HUES6 (cell line): ENCODE results near the gene FBXL13.

Experiments used
- H3K27ac ChIP-seq: 2 replicates; pipeline ENCODE4 v1.7.0; 2013; ENCODE audit warnings: low read depth, mild to moderate bottlenecking, low read length, inconsistent platforms
- H3K27me3 ChIP-seq: 2 replicates; pipeline ENCODE4 v1.6.1; 2013; ENCODE audit warnings: low read length; ENCODE audit not compliant: control insufficient read depth, insufficient read depth
- H3K36me3 ChIP-seq: 2 replicates; pipeline ENCODE4 v1.6.1; 2013; ENCODE audit warnings: low read length; ENCODE audit not compliant: control insufficient read depth, insufficient read depth
- H3K4me1 ChIP-seq: 2 replicates; pipeline ENCODE4 v1.6.1; 2013; ENCODE audit warnings: low read length; ENCODE audit not compliant: control insufficient read depth, insufficient read depth
- H3K4me3 ChIP-seq: 2 replicates; pipeline ENCODE4 v1.5.1; 2013; ENCODE audit warnings: low read depth, low read length
- H3K9ac ChIP-seq: one replicate; pipeline ENCODE4 v1.6.1; 2013; ENCODE audit warnings: mild to moderate bottlenecking, low read length
- H3K9me3 ChIP-seq: 2 replicates; pipeline ENCODE4 v1.6.1; 2013; ENCODE audit warnings: low read depth, low read length; ENCODE audit not compliant: control insufficient read depth, insufficient read depth

Gene FBXL13

DNA sequence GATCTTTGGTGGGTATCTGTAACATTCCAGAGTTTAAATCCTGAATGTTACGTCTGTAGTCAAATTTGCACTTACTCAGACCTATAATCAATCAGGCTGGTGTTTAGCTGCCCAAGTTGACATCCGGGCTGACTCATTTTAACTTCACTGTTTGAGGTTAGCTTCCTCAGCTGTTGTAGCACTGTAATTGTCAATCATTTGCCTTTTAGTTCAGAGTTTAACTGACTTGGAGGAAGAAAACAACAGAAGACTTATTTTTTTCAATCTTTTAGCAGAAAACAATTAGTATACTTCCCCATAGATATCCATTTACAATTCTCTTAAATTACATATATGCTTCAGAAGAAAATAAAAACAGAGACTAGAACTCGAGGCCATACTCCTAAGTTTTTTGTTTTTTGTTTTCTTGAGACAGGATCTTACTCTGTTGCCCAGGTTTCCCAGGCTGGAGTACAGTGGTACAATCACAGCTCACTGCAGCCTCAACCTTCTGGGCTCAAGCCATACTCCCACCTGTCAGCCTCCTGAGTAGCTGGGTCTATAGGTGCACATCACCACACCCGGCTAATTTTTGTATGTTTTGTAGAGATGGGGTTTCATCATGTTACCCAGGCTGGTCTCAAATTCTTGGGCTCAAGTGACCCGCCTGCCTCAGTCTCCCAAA is 200.3 kb downstream of the FBXL13 start:
- peaks cover 4% of the 10 kb centered on the region; the same call in 1 of the 2 replicates for H3K4me1 ChIP-seq
- H3K36me3 ChIP-seq = no peaks in the 10 kb centered on the region; the same call in 1 of the 2 replicates
- H3K27ac ChIP-seq = no peak overlapping the region
- H3K9ac ChIP-seq = no peak overlapping the region
- H3K27me3 ChIP-seq = no peaks in the 10 kb centered on the region
- H3K4me3 ChIP-seq = no peak overlapping the region
- H3K9me3 ChIP-seq = no peaks in the 10 kb centered on the region

DNA sequence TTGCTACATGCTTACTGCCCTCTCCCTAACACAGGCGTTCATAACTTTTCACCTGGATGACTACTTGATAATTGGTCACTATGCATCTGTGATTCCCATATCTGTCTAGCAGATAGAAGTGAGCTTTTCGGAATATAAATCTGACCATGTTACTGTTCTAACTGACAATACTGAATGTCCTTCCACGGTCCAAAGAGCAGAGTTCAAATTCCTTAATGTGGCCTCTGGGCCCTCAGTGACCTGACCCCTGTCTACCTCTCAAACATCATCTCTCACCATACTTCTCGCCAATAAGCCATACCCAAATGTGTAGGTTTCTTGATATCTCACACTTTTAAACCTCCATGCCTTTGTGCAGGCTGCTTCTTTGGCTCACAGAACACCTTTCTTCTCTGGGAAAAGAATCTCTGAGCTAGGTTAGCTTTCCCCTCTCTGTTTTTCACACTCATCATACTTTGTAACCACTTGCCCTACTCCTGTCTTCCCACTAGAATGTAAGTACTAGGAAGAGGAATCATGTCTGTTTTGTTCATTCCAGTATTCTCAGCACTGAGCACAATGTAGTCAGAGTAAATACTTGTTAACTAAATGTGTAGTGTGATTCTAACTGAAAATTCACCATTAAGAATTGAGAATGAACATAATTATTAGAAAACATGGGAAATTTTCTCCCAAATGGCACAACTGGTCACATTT is 201.0 kb downstream of the FBXL13 start:
- Histone ChIP-seq H3K9me3 (no peaks in the 10 kb centered on the region), H3K27ac (no peak overlapping the region), H3K36me3 (no peaks in the 10 kb centered on the region; the same call in 1 of the 2 replicates), H3K27me3 (no peaks in the 10 kb centered on the region), H3K9ac (no peak overlapping the region), H3K4me1 (peaks cover 4% of the 10 kb centered on the region; the same call in 1 of the 2 replicates), H3K4me3 (no peak overlapping the region)

DNA sequence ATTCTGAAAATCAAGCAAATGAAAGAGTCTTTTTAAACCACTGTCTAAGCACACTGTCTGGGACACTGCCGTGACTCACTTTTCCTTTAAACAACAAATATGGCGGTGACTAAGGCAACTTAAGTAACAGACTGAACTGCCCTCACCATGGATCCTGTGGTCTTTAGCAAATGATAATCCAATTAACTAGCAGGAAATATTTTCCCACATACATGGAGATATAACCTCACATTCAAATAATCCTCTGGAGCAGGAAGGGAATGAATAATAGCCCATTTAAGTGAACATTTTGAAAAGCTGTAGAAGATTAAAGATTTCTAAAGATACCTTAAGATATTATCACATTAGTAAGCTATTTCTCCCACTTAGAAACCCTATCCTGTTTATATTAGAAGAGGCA is 202.1 kb downstream of the FBXL13 start:
- Histone ChIP-seq H3K9ac (no peak overlapping the region), H3K9me3 (no peaks in the 10 kb centered on the region), H3K27ac (no peak overlapping the region), H3K27me3 (no peaks in the 10 kb centered on the region), H3K36me3 (no peaks in the 10 kb centered on the region; the same call in 1 of the 2 replicates), H3K4me3 (no peak overlapping the region), H3K4me1 (peaks cover 4% of the 10 kb centered on the region; the same call in 1 of the 2 replicates)

DNA sequence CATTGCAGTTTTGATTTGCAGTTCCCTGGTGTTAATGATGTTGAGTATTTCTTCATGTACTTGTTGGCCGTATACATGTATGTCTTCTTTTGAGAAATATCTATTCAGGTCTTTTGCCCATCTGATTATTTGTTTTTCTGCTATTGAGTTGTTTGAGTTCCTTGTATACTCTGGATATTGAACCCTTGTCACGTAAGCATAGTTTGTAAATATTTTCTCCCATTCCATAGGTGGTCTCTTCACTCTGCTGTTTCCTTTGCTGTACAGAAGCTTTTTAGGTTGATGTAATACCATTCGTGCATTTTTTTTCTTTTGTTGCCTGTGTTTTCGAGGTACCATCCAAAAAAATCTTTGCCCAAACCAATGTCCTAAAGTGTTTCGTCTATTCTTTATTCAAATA is 205.4 kb downstream of the FBXL13 start:
- no peak overlapping the region for H3K9ac ChIP-seq
- no peaks in the 10 kb centered on the region for H3K9me3 ChIP-seq
- H3K27me3 ChIP-seq = no peaks in the 10 kb centered on the region
- H3K36me3 ChIP-seq = no peaks in the 10 kb centered on the region; the same call in 1 of the 2 replicates
- H3K27ac ChIP-seq = no peak overlapping the region
- H3K4me1 ChIP-seq = no peaks in the 10 kb centered on the region
- no peak overlapping the region for H3K4me3 ChIP-seq

DNA sequence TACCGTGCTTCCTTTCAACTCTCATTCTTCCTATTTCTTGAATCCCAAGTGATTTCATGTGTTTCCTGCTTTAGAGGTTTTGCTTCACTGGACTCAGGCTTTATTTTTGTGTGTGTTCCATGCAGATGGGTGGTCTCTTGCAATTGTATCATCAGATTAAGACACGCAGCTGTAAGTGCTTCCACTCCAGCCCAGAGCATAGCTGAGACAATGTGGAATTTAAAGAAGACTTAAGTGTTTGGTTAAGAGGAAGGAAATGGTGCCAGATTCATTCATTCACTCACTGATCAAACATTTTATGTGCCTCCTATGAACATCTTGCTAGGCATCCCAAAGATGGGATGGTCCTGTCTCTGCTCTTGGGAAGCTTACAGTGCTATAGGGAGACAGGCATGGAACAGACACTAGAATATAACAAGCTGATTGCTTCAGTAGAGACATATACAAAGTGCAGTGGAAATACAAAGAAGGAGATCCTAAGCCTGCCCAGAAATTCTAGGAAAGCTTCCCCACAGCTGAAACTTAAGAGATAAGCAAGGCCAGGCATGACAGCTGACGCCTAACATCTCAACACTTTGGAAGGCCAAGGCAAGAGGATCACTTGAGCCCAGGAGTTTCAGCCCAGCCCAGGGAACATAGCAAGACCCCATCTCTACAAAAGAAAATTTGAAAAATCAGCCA is 207.9 kb downstream of the FBXL13 start:
- H3K27ac ChIP-seq = no peak overlapping the region
- H3K4me1 ChIP-seq = no peaks in the 10 kb centered on the region
- H3K4me3 ChIP-seq = no peak overlapping the region
- no peaks in the 10 kb centered on the region for H3K9me3 ChIP-seq
- H3K9ac ChIP-seq = no peak overlapping the region
- H3K27me3 ChIP-seq = no peaks in the 10 kb centered on the region
- no peaks in the 10 kb centered on the region; the same call in 1 of the 2 replicates for H3K36me3 ChIP-seq

DNA sequence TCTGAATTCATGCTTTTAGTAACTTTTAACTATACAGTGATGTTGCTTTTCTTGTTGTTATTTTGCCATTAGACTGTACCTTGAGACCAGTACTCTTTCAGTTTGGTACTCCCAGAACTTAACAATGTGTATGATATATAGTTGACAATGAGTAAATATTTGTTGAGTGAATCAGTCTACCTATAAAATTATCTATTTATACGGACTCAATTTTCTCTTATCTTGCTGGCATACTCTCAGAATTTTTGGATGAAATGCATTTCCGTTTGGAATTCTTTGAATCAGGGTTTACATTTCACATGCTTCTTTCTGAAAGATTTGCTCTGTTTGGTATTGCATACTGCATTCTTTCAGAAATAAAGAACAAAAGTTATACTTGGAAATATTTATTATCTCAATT is 209.6 kb downstream of the FBXL13 start:
- no peaks in the 10 kb centered on the region for H3K9me3 ChIP-seq
- H3K9ac ChIP-seq = no peak overlapping the region
- no peaks in the 10 kb centered on the region for H3K4me1 ChIP-seq
- no peak overlapping the region for H3K4me3 ChIP-seq
- H3K27ac ChIP-seq = no peak overlapping the region
- no peaks in the 10 kb centered on the region; the same call in 1 of the 2 replicates for H3K36me3 ChIP-seq
- no peaks in the 10 kb centered on the region for H3K27me3 ChIP-seq

DNA sequence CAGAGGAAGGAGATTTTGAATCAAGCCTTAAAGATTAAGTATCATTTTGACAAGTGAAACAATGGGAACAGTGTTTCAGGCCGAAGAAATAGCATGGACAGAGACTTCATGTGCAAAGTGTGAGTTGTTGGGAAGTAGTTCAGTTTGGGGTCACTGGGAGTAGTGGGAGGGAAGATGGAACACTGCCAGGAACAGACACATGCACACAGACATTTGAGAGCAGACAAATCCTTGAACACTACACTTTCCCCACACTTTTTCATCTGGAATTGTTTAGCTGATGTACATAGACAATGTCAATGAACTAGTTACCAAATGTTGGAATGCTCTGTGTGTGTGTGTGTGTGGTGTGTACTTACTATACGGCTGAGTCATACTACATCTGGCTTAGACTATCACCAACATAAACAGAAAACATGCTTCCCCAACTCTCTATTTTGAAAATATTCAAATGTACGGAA is 214.2 kb downstream of the FBXL13 start:
- Histone ChIP-seq H3K27me3 (no peaks in the 10 kb centered on the region), H3K27ac (no peak overlapping the region), H3K9me3 (no peaks in the 10 kb centered on the region), H3K36me3 (no peaks in the 10 kb centered on the region), H3K4me1 (peaks cover 3% of the 10 kb centered on the region; the same call in 1 of the 2 replicates), H3K4me3 (no peak overlapping the region), H3K9ac (no peak overlapping the region)

DNA sequence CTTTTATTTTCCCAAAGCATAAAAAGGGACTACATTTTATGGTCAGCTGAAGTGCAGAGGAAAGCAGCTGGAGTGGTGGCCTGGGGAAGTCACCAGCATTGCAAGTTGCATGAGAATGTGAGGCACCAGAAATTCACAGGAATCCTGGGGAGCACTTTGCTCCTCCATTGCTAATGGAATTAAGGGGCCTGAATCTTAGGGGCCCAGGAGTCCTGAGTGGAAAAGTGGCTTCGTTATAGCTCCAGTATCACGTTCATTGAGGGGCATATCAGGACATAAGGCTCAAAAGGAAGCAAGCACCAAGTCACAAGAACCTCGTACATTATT is 214.8 kb downstream of the FBXL13 start:
- Histone ChIP-seq H3K4me1 (peaks cover 3% of the 10 kb centered on the region; the same call in 1 of the 2 replicates), H3K27ac (no peak overlapping the region), H3K4me3 (no peak overlapping the region), H3K9ac (no peak overlapping the region), H3K9me3 (no peaks in the 10 kb centered on the region), H3K27me3 (no peaks in the 10 kb centered on the region), H3K36me3 (no peaks in the 10 kb centered on the region)

DNA sequence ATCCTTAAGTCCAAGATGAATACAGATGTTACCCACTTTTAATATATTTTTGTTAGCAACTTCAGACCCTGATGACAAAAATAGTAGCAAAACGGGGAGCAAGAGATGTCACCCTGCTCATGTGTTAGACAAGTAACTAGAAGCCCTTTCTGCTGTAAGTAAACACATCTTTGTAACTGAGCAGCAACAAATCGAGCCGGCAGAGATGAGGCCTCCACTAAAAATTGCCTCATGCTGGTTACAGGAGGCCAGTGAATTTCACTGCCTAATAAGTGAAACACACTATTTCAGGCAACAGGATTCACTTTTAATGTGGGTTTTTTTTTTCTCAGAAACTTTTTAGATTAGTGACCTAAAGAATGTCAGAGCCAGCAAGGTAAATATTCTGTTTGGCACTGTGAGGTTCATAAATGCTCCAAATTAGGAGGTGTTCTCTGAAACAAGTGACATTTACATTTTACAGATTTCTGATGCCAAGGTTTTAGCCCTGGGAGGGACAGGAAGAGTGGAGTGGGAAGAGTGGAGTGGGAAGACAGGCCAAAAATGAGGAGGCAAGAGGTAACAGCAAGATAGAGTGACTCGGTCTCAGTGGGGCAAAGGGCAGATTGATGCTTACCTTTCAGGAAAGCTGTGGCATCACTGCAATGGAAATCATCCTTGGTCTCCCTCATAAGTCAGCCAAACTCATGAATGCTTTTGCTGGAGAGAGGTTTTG is 215.4 kb downstream of the FBXL13 start:
- Histone ChIP-seq H3K9ac (no peak overlapping the region), H3K27me3 (no peaks in the 10 kb centered on the region), H3K27ac (no peak overlapping the region), H3K4me3 (no peak overlapping the region), H3K4me1 (peaks cover 3% of the 10 kb centered on the region; the same call in 1 of the 2 replicates), H3K9me3 (no peaks in the 10 kb centered on the region), H3K36me3 (no peaks in the 10 kb centered on the region)

DNA sequence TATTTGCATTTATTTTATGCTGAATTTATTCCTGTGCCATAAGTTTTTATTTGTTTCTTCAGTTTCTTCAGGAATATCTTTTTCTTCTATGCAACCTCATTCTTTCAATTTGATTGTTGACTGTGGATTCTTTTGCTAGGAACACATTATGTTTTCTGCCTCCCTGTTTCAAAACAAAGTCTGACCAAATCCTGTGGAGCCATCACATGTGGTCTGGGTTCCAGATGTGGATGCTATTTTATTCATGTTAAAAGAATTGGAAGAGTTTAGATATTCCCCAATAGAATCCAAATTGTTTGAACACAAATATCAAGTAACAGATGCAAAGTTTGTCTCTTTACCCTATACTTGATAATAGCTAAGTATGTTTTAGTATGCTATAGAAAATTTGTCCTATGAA is 218.6 kb downstream of the FBXL13 start:
- H3K4me3 ChIP-seq = no peak overlapping the region
- H3K9me3 ChIP-seq = no peaks in the 10 kb centered on the region
- no peaks in the 10 kb centered on the region for H3K36me3 ChIP-seq

More for the DNA sequence above, 218.6 kb downstream of the FBXL13 start:
- H3K4me1 ChIP-seq = peaks cover 3% of the 10 kb centered on the region; the same call in 1 of the 2 replicates
- H3K9ac ChIP-seq = no peak overlapping the region
- no peak overlapping the region for H3K27ac ChIP-seq
- H3K27me3 ChIP-seq = no peaks in the 10 kb centered on the region
